K562 (cell line): ENCODE results near the gene NFATC4.

Experiments
- ARHGAP35 ChIP-seq: fragments of 450-650 bp; IDR thresholded peaks from 2 replicates; pipeline ENCODE4 v1.6.1; 2018; ENCODE audit not compliant: partially characterized antibody
- CTCF ChIP-seq, 3 experiments: IDR thresholded peaks in 2 of 3; conservative IDR thresholded peaks in 1 of 3; 2 replicates each; pipeline ENCODE4 v1.5.1; 2011 to 2012; ENCODE audit warnings: low read length in 3 of 3, mild to moderate bottlenecking in 3 of 3, control low read depth in 2 of 3, improper control_type of control experiment in 1 of 3, inconsistent platforms in 1 of 3, low read depth in 1 of 3, mixed read lengths in 1 of 3, moderate library complexity in 1 of 3; ENCODE audit not compliant: insufficient read depth in 2 of 3
- DPF2 ChIP-seq: fragments of 450-650 bp; IDR thresholded peaks from 2 replicates; pipeline ENCODE4 v1.6.1; 2016
- FOXM1 ChIP-seq, 2 experiments: fragments of 450-650 bp in 1 of 2; sonication (generic) in 1 of 2; formaldehyde crosslinking in 1 of 2; IDR thresholded peaks; 2 replicates each; pipeline versions ENCODE4 v1.6.1 to v1.9.0; 2017 to 2022; ENCODE audit warnings: low read depth in 2 of 2, mild to moderate bottlenecking in 2 of 2, missing genetic modification reagents in 1 of 2, moderate library complexity in 1 of 2
- FOXO4 ChIP-seq: fragments of 450-650 bp; formaldehyde crosslinking; IDR thresholded peaks from 2 replicates; pipeline ENCODE4 v1.4.0; 2020; ENCODE audit warnings: mild to moderate bottlenecking, moderate library complexity
- MXI1 ChIP-seq: IDR thresholded peaks from 2 replicates; pipeline ENCODE4 v1.6.1; 2011; ENCODE audit warnings: low read depth, mild to moderate bottlenecking, improper control_type of control experiment, low read length
- PRMT5 ChIP-seq: sonication (generic); formaldehyde crosslinking; IDR thresholded peaks from 2 replicates; pipeline ENCODE4 v1.5.0; 2020; ENCODE audit warnings: missing genetic modification reagents
- PYGO2 ChIP-seq: fragments of 450-650 bp; IDR thresholded peaks from 2 replicates; pipeline ENCODE4 v1.6.1; 2016; ENCODE audit warnings: mild to moderate bottlenecking, missing genetic modification characterization, moderate library complexity, missing compliant biosample characterization
- SMC3 ChIP-seq: conservative IDR thresholded peaks from 2 replicates; pipeline ENCODE4 v1.6.1; 2011; ENCODE audit warnings: low read depth, low read length, improper control_type of control experiment; ENCODE audit not compliant: insufficient read depth
- TRIM24 ChIP-seq, 2 experiments: fragments of 450-650 bp; IDR thresholded peaks; 2 replicates each; pipeline ENCODE4 v1.6.1; 2016
- YY1 ChIP-seq, 3 experiments: IDR thresholded peaks; 2 replicates each; pipeline ENCODE4 v1.6.1; 2011; ENCODE audit warnings: low read length in 2 of 3, mild to moderate bottlenecking in 2 of 3, moderate library complexity in 2 of 3, borderline replicate concordance in 1 of 3, control low read depth in 1 of 3, low read depth in 1 of 3; ENCODE audit not compliant: insufficient read depth in 3 of 3, insufficient replicate concordance in 2 of 3, control insufficient read depth in 1 of 3, insufficient read length in 1 of 3; ENCODE audit errors: extremely low read depth in 1 of 3
- ZBTB33 ChIP-seq: sonication (generic); formaldehyde crosslinking; IDR thresholded peaks from 2 replicates; pipeline ENCODE4 v1.8.1; 2023; ENCODE audit warnings: mild to moderate bottlenecking, missing genetic modification reagents

- TF ChIP-seq YY1 (IDR thresholded peaks at IDR 0.05; ENCODE audit: borderline replicate concordance in 1 of 3, control insufficient read depth in 1 of 3, extremely low read depth in 1 of 3, insufficient read depth in 3 of 3, insufficient read length in 1 of 3, insufficient replicate concordance in 2 of 3, low read depth in 1 of 3, low read length in 2 of 3) (no peak), CTCF (IDR thresholded peaks at IDR 0.05 in 2 of 3, conservative IDR thresholded peaks at IDR 0.05 in 1 of 3; ENCODE audit: insufficient read depth in 2 of 3, low read depth in 1 of 3, low read length in 3 of 3) (no peak), PRMT5 (no peak), FOXM1 (IDR thresholded peaks at IDR 0.05; ENCODE audit: low read depth) (no peak), FOXM1 (CRISPR knock-in tag; IDR thresholded peaks at IDR 0.05; ENCODE audit: low read depth) (no peak), SMC3 (no peak), ZBTB33 (CRISPR knock-in tag) (no peak), MXI1 (no peak), FOXO4 (CRISPR knock-in tag) (no peak), DPF2 (no peak), ARHGAP35 (no peak), PYGO2 (tag) (no peak), TRIM24 (IDR thresholded peaks at IDR 0.05) (no peak)
Observed at GRCh38 chr14:24330973-24331674, 36.9 kb upstream of the NFATC4 start.
